Testis (tissue), 3 donors: ENCODE measurements around the gene OTOL1. TPM values are rescaled to one million over a fixed set of nuclear protein-coding genes. Genes with fewer than 3 reads are reported as not detected.
"Not testable (repeated sequence)": the region's sequence is repeated elsewhere in the genome, so short reads cannot be mapped to it uniquely, and the experiment has no call there.

Source experiments
- DNase-seq: peaks from one replicate; pipeline ENCODE4 v3.0.0-alpha.2; 2019
- H3K27ac ChIP-seq, 2 donors: fragments of 200-600 bp; sonication (generic); one replicate each; pipeline ENCODE4 v1.5.1; 2019
- H3K27me3 ChIP-seq: fragments of 200-600 bp; sonication (generic); one replicate; pipeline ENCODE4 v1.5.1; 2019
- H3K36me3 ChIP-seq: fragments of 200-600 bp; sonication (generic); one replicate; pipeline ENCODE4 v1.5.1; 2017; ENCODE audit warnings: low read depth; ENCODE audit errors: missing control alignments
- H3K4me1 ChIP-seq: fragments of 200-600 bp; sonication (generic); one replicate; pipeline ENCODE4 v1.5.1; 2019
- H3K4me3 ChIP-seq, 2 donors: fragments of 200-600 bp; sonication (generic); one replicate each; pipeline ENCODE4 v1.5.1; 2017 to 2019
- H3K9me3 ChIP-seq: fragments of 200-600 bp; sonication (generic); one replicate; pipeline ENCODE4 v1.5.1; 2017
- CTCF ChIP-seq, 3 experiments: fragments of 450-650 bp in 2 of 3; fragments of 200-600 bp in 1 of 3; sonication (generic) in 1 of 3; IDR thresholded peaks; one replicate each; pipeline ENCODE4 v1.5.1; 2016 to 2019; ENCODE audit warnings: antibody characterized with exemption in 3 of 3, mild to moderate bottlenecking in 2 of 3, moderate library complexity in 1 of 3
- POLR2A ChIP-seq: fragments of 450-650 bp; IDR thresholded peaks from one replicate; pipeline ENCODE4 v1.6.1; 2017; ENCODE audit warnings: antibody characterized with exemption, mild to moderate bottlenecking, moderate library complexity
- WGBS, 2 donors: methylation state at CpG; one replicate each; pipeline ENCODE4 v1.1.5; 2018; 5-methylcytosine and 5-hydroxymethylcytosine counted together
- intact Hi-C: fragments of 100-400 bp; cut with DNase I; formaldehyde crosslinking; loops from one replicate; pipeline ENCODE4 v1.15.1; 2023; ENCODE audit warnings: low total_unique reads
- polyA plus RNA-seq: library from polyadenylated mRNA; stranded (reverse); fragments of 350-450 nt; fragmentation: Illumina TruSeq; extraction: RNeasy Lipid Tissue Mini Kit (QIAGEN cat#74804); gene quantifications from one replicate; pipeline ENCODE4 v1.2.3, GENCODE V29; 2014; ENCODE audit warnings: low read depth, low replicate concordance; ENCODE audit not compliant: insufficient read depth
- total RNA-seq, 2 donors: library from RNA; depleted of rRNA; stranded (reverse); fragments of >200 nt; gene quantifications; one replicate each; pipeline ENCODE4 v1.2.3, GENCODE V29; 2016

OTOL1 gene
- total and polyA plus RNA-seq, 3 donors from 2014 or later, result not detected

- Histone ChIP-seq H3K36me3 (no peaks in the 10 kb centered on the region), H3K27me3 (no peaks in the 10 kb centered on the region), H3K4me3 (no peak overlapping the region), H3K4me1 (no peaks in the 10 kb centered on the region), H3K9me3 (no peaks in the 10 kb centered on the region), H3K27ac (no peak overlapping the region)
- intact Hi-C loops, result no loop called here
- TF ChIP-seq CTCF (IDR thresholded peaks at IDR 0.05) (no peak), POLR2A (no peak)
- peak; percentile 15 for DNase-seq
Measured at GRCh38 chr3:161475905-161476304, 20.7 kb upstream of the OTOL1 start.

- TF ChIP-seq POLR2A (no peak), CTCF (IDR thresholded peaks at IDR 0.05) (no peak)
- WGBS, 2 donors, result 75 to 96% methylated on average over 1 of the region's 1 CpG
- no peaks in the 10 kb centered on the region for H3K36me3 ChIP-seq
- no peaks in the 10 kb centered on the region for H3K4me1 ChIP-seq
- H3K27me3 ChIP-seq, result no peaks in the 10 kb centered on the region
- no peak for DNase-seq
- no peaks in the 10 kb centered on the region for H3K9me3 ChIP-seq
- intact Hi-C loops, result no loop called here
- H3K4me3 ChIP-seq, result no peak overlapping the region
- no peak overlapping the region for H3K27ac ChIP-seq
Measured at GRCh38 chr3:161484226-161484625, 12.4 kb upstream of the OTOL1 start.

GRCh38 chr3:161488284-161488683 lies 8.3 kb upstream of the OTOL1 start:
- H3K27ac ChIP-seq, intact Hi-C loops, H3K4me3 ChIP-seq, H3K27me3 ChIP-seq, DNase-seq, H3K36me3 ChIP-seq, H3K4me1 ChIP-seq, H3K9me3 ChIP-seq: not testable (repeated sequence)
- 22 to 55% methylated on average over 1 of the region's 1 CpG for WGBS, 2 donors

- TF ChIP-seq CTCF (IDR thresholded peaks at IDR 0.05), result no peak
- no peak for TF ChIP-seq POLR2A
- H3K27ac ChIP-seq, result no peak overlapping the region
- no peaks in the 10 kb centered on the region for H3K9me3 ChIP-seq
- H3K27me3 ChIP-seq, result no peaks in the 10 kb centered on the region
- no peaks in the 10 kb centered on the region for H3K4me1 ChIP-seq
- intact Hi-C loops, result no loop called here
- no peak for DNase-seq
- H3K4me3 ChIP-seq, result no peak overlapping the region
- no peaks in the 10 kb centered on the region for H3K36me3 ChIP-seq
Measured at GRCh38 chr3:161489395-161489794, 7.2 kb upstream of the OTOL1 start.

GRCh38 chr3:161490845-161491244 lies 5.8 kb upstream of the OTOL1 start:
- whole genome bisulfite sequencing, 2 donors, result 86 to 90% methylated on average over 1 of the region's 1 CpG
- DNase-seq, H3K4me1 ChIP-seq, H3K27ac ChIP-seq, H3K27me3 ChIP-seq, H3K36me3 ChIP-seq, H3K9me3 ChIP-seq, H3K4me3 ChIP-seq, intact Hi-C loops: not testable (repeated sequence)

GRCh38 chr3:161498259-161498921 lies 1.8 kb downstream of the OTOL1 start:
- H3K36me3 ChIP-seq, result no peaks in the 10 kb centered on the region
- no peak overlapping the region for H3K4me3 ChIP-seq
- DNase-seq, result no peak
- H3K27ac ChIP-seq, result no peak overlapping the region
- TF ChIP-seq POLR2A (no peak), CTCF (IDR thresholded peaks at IDR 0.05) (no peak)
- H3K9me3 ChIP-seq, result no peaks in the 10 kb centered on the region
- no peaks in the 10 kb centered on the region for H3K4me1 ChIP-seq
- intact Hi-C loops, result no loop called here
- WGBS, 2 donors, result 66 to 74% methylated on average over 2 of the region's 2 CpGs
- no peaks in the 10 kb centered on the region for H3K27me3 ChIP-seq
